ENCODE data around the gene SCN3A.

SCN3A gene

DNA sequence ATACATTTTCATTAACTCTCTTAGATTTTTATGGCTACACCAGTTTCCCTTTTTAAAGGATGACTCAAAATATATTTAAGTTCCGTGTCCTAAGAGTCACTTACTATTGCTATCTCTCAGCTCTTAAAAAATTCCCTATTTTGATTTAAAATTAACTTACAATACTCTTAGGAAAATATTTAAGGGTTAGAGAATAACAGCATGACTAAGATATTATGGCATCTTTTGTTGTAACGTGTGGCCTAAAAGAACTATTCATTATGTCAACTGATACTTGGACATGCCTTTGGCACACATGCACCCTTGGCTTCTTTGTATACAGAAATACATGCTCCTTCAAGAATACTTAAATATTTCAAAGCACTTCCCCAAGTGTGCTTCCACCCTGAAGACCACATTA, 42.3 kb downstream of the SCN3A start:
- H3K27ac ChIP-seq (ENCODE audit: insufficient read depth, low read length, poor library complexity, severe bottlenecking), result no peak overlapping the region
- no peak overlapping the region for H3K4me3 ChIP-seq (ENCODE audit: insufficient read depth, low read depth, low read length, poor library complexity, severe bottlenecking)
- DNase-seq, result no peak
- no peaks in the 10 kb centered on the region for H3K36me3 ChIP-seq (ENCODE audit: control insufficient read depth, insufficient read depth, low read length)
- H3K9me3 ChIP-seq (ENCODE audit: control insufficient read depth, low read length), result no peaks in the 10 kb centered on the region
- H3K4me1 ChIP-seq (ENCODE audit: control insufficient read depth, insufficient read depth, low read length, poor library complexity, severe bottlenecking), result no peaks in the 10 kb centered on the region
- H3K27me3 ChIP-seq (replicated peaks; ENCODE audit: control insufficient read depth, insufficient read depth, low read length, poor library complexity, severe bottlenecking), result no peaks in the 10 kb centered on the region

DNA sequence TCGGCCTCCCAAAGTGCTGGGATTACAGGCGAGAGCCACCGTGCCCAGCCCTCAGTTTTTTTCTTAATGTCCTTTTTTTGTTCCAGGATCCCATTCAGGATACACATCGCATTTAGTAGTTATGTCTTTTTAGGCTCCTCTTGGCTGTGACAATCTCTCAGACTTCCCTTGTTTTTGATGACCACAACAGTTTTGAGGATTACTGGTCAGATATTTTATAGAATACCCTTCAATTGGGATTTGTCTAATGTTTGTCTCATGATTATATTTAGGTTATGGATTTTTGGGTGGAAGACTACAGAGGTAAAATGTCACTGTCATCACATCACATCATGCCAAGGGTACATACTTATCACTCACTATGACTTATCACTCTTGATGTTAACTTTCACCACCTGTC, 46.7 kb downstream of the SCN3A start:
- H3K9me3 ChIP-seq (ENCODE audit: control insufficient read depth, low read length), result no peaks in the 10 kb centered on the region
- H3K4me1 ChIP-seq (ENCODE audit: control insufficient read depth, insufficient read depth, low read length, poor library complexity, severe bottlenecking), result no peaks in the 10 kb centered on the region
- no peaks in the 10 kb centered on the region for H3K27me3 ChIP-seq (replicated peaks; ENCODE audit: control insufficient read depth, insufficient read depth, low read length, poor library complexity, severe bottlenecking)
- DNase-seq, result no peak
- H3K4me3 ChIP-seq (ENCODE audit: insufficient read depth, low read depth, low read length, poor library complexity, severe bottlenecking), result no peak overlapping the region
- H3K36me3 ChIP-seq (ENCODE audit: control insufficient read depth, insufficient read depth, low read length), result no peaks in the 10 kb centered on the region
- H3K27ac ChIP-seq (ENCODE audit: insufficient read depth, low read length, poor library complexity, severe bottlenecking), result no peak overlapping the region

DNA sequence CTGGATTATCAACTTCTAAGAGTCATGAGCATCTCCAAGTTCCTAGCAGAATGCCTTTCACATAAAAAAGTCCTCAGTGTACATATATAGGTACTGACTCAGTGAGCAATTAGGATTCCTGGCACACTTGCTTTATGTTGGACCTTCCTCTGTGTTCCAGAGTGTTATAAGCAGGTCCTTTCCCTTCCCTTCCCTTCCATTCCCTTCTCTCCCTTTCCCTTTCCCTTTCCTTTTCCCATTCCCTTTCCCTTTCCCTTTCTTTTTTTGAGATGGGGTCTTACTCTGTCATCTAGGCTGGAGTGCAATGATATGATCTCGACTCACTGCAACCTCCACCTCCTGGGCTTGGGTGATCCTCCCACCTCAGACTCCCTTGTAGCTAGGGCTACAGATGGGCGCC, 48.7 kb downstream of the SCN3A start:
- H3K27me3 ChIP-seq (replicated peaks; ENCODE audit: control insufficient read depth, insufficient read depth, low read length, poor library complexity, severe bottlenecking), result no peaks in the 10 kb centered on the region
- no peak overlapping the region for H3K4me3 ChIP-seq (ENCODE audit: insufficient read depth, low read depth, low read length, poor library complexity, severe bottlenecking)
- no peak overlapping the region for H3K27ac ChIP-seq (ENCODE audit: insufficient read depth, low read length, poor library complexity, severe bottlenecking)
- H3K36me3 ChIP-seq (ENCODE audit: control insufficient read depth, insufficient read depth, low read length), result no peaks in the 10 kb centered on the region
- no peaks in the 10 kb centered on the region for H3K4me1 ChIP-seq (ENCODE audit: control insufficient read depth, insufficient read depth, low read length, poor library complexity, severe bottlenecking)
- no peak for DNase-seq
- H3K9me3 ChIP-seq (ENCODE audit: control insufficient read depth, low read length), result no peaks in the 10 kb centered on the region

DNA sequence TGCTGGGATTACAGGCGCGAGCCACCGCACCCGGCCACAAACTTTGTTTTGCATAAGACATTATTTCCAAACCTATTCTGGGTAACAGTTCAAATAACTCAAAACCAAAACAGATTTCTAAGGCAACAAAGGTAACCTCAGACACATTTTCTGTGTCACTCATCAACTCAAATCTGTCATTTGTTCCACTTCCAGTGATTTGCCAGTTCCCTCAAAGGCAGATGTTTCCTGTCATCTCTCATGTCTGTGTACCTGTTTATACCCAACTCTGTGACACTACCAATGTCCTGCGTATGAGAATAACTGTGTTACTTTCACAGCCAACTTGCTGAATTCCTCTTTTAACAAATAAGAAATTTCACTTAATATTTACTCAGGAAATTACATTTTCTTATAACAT, 54.4 kb downstream of the SCN3A start:
- no peaks in the 10 kb centered on the region for H3K27me3 ChIP-seq (replicated peaks; ENCODE audit: control insufficient read depth, insufficient read depth, low read length, poor library complexity, severe bottlenecking)
- H3K27ac ChIP-seq (ENCODE audit: insufficient read depth, low read length, poor library complexity, severe bottlenecking), result no peak overlapping the region
- no peaks in the 10 kb centered on the region for H3K36me3 ChIP-seq (ENCODE audit: control insufficient read depth, insufficient read depth, low read length)
- DNase-seq, result no peak
- H3K9me3 ChIP-seq (ENCODE audit: control insufficient read depth, low read length), result no peaks in the 10 kb centered on the region
- H3K4me1 ChIP-seq (ENCODE audit: control insufficient read depth, insufficient read depth, low read length, poor library complexity, severe bottlenecking), result no peaks in the 10 kb centered on the region
- no peak overlapping the region for H3K4me3 ChIP-seq (ENCODE audit: insufficient read depth, low read depth, low read length, poor library complexity, severe bottlenecking)

DNA sequence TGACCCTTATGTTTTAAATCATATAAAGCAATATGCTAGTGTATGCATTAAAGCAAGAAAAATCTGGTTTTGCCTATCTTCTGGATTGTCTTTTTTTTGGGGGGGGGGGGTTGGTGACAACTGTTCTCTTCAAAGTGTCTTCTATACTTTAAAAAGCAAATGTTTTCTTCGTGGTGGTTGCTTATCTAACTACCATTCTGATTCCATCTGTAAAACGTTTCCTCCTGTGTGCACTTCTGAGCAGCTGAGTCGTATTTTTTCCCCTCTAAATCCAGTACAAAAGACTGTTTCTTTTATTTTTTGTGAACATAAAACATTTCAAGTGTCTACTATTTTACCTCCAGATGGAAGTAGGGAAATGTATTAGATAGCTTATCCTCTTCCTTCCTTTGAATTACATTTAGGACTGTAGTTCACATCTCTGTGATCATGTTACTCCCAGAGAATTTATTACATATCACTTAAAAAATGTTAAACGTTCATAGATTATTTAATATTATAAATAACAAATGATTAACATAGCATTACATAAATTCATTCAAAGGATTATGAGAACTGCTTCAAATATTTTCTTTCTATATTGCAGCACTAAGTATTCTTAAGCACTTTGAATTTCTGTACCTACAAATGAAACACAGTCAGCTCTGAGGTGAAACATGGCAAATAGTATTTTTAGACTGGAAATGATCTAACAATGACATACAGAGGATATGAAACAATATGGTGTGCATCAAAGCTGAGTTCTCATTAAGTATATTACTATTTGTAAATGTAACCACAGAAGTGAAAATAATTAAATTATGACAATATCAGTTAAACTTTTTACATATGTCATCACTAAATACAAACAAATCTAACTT, 56.4 kb downstream of the SCN3A start:
- no peak for DNase-seq
- Histone ChIP-seq H3K27ac (ENCODE audit: insufficient read depth, low read length, poor library complexity, severe bottlenecking) (no peak overlapping the region), H3K36me3 (ENCODE audit: control insufficient read depth, insufficient read depth, low read length) (no peaks in the 10 kb centered on the region), H3K4me1 (ENCODE audit: control insufficient read depth, insufficient read depth, low read length, poor library complexity, severe bottlenecking) (no peaks in the 10 kb centered on the region), H3K9me3 (ENCODE audit: control insufficient read depth, low read length) (no peaks in the 10 kb centered on the region), H3K27me3 (replicated peaks; ENCODE audit: control insufficient read depth, insufficient read depth, low read length, poor library complexity, severe bottlenecking) (no peaks in the 10 kb centered on the region), H3K4me3 (ENCODE audit: insufficient read depth, low read depth, low read length, poor library complexity, severe bottlenecking) (no peak overlapping the region)

DNA sequence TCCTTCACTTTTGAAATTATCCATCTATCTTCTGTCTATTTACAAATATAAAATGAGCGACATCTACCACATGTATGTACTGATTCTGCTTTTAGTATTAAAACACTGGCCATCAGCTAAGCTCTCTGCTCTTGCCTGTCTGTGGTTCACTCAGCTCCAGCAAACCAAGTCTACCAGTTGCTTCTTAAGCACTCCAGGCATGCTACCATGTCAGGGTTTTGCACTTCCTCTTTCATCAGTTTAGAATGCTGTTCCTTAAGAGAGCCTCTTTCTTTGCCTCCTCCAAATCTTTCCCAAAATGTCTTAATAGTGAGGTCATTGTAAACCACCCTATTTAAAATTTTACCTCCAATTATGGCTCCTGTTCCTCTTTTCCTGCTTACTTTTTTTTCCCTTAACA, 59.5 kb downstream of the SCN3A start:
- Histone ChIP-seq H3K4me3 (ENCODE audit: insufficient read depth, low read depth, low read length, poor library complexity, severe bottlenecking) (no peak overlapping the region), H3K9me3 (ENCODE audit: control insufficient read depth, low read length) (no peaks in the 10 kb centered on the region), H3K4me1 (ENCODE audit: control insufficient read depth, insufficient read depth, low read length, poor library complexity, severe bottlenecking) (no peaks in the 10 kb centered on the region), H3K36me3 (ENCODE audit: control insufficient read depth, insufficient read depth, low read length) (no peaks in the 10 kb centered on the region), H3K27ac (ENCODE audit: insufficient read depth, low read length, poor library complexity, severe bottlenecking) (no peak overlapping the region), H3K27me3 (replicated peaks; ENCODE audit: control insufficient read depth, insufficient read depth, low read length, poor library complexity, severe bottlenecking) (no peaks in the 10 kb centered on the region)
- no peak for DNase-seq

DNA sequence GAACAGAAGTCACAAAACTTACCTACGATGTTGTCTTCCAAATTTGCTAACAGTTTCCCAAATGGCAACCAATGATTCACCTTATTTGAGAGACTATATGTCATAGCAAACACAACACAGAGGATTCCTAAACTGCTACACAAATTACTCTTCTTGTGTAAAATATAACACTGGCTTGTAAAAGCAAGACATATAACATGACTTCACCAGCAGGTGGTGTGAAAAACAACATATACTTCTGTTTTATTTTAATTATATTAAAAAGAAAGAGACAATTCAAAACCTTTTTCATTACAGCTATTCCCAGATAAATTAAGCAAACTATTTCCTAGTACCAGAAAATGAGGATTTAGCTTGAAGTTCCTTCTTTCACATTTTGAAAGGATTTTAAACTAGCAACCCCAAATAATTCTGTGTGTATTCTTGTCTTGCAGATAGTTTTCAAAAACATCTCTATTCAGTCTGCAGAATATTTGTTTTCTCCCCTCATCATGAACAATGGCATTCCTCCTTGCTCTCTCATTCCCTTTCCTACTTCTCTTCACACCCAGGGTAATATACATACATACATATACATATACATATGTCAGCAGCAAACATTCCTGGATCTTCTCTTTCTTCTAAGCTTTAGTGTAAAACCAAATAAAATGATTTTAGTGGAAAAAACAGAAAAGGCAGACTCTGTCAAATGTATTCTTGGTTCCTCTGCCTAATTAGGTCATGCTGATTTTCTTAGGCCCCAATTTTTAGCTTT, 62.1 kb downstream of the SCN3A start:
- DNase-seq, result no peak
- Histone ChIP-seq H3K4me1 (ENCODE audit: control insufficient read depth, insufficient read depth, low read length, poor library complexity, severe bottlenecking) (no peaks in the 10 kb centered on the region), H3K27me3 (replicated peaks; ENCODE audit: control insufficient read depth, insufficient read depth, low read length, poor library complexity, severe bottlenecking) (no peaks in the 10 kb centered on the region), H3K4me3 (ENCODE audit: insufficient read depth, low read depth, low read length, poor library complexity, severe bottlenecking) (no peak overlapping the region), H3K36me3 (ENCODE audit: control insufficient read depth, insufficient read depth, low read length) (no peaks in the 10 kb centered on the region), H3K9me3 (ENCODE audit: control insufficient read depth, low read length) (no peaks in the 10 kb centered on the region), H3K27ac (ENCODE audit: insufficient read depth, low read length, poor library complexity, severe bottlenecking) (no peak overlapping the region)

DNA sequence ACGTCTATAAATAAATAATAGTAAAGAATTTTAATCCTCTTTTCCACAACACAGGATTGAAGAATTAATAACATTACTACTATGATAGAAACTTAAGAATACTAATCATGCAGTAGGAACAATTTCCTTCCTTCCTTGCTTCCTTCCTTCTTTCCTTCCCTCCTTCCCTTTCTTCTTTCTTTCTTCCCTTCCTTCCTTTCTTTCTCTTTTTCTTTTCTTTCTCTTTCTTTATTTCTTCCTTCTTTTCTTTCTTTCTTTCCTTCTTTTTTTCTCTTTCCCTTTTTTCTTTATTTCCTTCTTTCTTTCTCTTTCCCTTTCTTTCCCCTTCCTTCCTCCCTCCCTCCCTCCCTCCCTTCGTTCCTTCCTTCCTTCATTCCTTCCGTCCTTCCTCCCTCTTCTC, 77.6 kb downstream of the SCN3A start:
- Histone ChIP-seq H3K27ac (ENCODE audit: insufficient read depth, low read length, poor library complexity, severe bottlenecking) (no peak overlapping the region), H3K36me3 (ENCODE audit: control insufficient read depth, insufficient read depth, low read length) (no peaks in the 10 kb centered on the region), H3K4me1 (ENCODE audit: control insufficient read depth, insufficient read depth, low read length, poor library complexity, severe bottlenecking) (no peaks in the 10 kb centered on the region), H3K4me3 (ENCODE audit: insufficient read depth, low read depth, low read length, poor library complexity, severe bottlenecking) (no peak overlapping the region), H3K27me3 (replicated peaks; ENCODE audit: control insufficient read depth, insufficient read depth, low read length, poor library complexity, severe bottlenecking) (no peaks in the 10 kb centered on the region), H3K9me3 (ENCODE audit: control insufficient read depth, low read length) (no peaks in the 10 kb centered on the region)
- DNase-seq, result no peak

DNA sequence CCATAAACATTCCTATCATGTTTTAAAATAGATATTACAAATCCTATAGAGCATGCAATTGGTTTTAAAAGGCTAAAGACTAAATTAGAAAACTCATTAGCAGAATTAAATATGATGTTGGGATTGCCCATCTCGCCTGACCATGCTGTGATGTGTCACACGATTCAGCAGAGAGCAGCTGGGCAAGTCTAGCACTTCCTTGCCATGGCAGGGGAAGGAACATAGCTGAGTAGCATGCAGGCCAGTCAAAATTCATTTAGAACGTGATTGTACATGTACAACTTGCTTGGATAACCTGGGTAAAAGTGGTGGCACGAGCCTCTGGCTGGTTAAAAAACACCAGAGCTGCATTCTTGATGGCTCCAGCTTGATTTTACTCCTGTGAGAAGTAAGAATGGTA, 81.3 kb downstream of the SCN3A start:
- Histone ChIP-seq H3K4me3 (ENCODE audit: insufficient read depth, low read depth, low read length, poor library complexity, severe bottlenecking) (no peak overlapping the region), H3K27me3 (replicated peaks; ENCODE audit: control insufficient read depth, insufficient read depth, low read length, poor library complexity, severe bottlenecking) (no peaks in the 10 kb centered on the region), H3K9me3 (ENCODE audit: control insufficient read depth, low read length) (no peaks in the 10 kb centered on the region), H3K36me3 (ENCODE audit: control insufficient read depth, insufficient read depth, low read length) (no peaks in the 10 kb centered on the region), H3K4me1 (ENCODE audit: control insufficient read depth, insufficient read depth, low read length, poor library complexity, severe bottlenecking) (no peaks in the 10 kb centered on the region), H3K27ac (ENCODE audit: insufficient read depth, low read length, poor library complexity, severe bottlenecking) (no peak overlapping the region)
- DNase-seq, result no peak

DNA sequence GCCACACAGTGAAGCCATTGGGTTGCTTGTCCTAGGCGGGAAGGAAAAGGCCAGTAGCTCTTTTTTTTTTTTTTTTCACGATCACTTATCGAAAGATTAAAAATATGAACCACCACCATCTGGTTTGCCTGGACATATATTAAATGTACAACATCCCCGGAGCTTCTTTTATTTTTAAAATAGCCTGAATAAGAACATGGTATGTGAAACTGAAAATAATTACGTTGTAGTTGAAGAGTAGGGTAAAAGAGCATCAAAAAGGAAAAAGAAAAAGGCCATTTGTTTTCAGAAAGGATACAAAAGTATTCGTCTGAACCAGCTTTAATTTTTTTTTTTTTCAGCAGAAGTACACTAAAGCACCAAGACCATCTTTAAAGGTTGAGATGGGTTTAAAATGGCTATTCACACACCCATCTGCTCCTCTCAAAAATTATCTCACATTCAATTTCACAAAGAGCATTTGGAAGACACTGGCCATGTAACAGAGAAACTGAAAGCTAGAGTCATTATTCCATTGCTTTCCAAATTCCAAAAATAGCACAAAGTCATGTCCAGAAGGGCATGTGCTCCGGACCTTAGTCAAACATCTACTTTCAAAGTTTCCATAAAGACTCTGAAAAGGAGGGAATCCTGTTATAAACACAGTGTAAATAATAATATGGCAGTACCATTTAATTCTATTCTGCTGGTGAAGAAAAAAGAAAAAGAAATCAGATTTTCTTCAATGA, 82.9 kb downstream of the SCN3A start:
- no peaks in the 10 kb centered on the region for H3K36me3 ChIP-seq (ENCODE audit: control insufficient read depth, insufficient read depth, low read length)
- no peak for DNase-seq
- H3K9me3 ChIP-seq (ENCODE audit: control insufficient read depth, low read length), result no peaks in the 10 kb centered on the region
- H3K27me3 ChIP-seq (replicated peaks; ENCODE audit: control insufficient read depth, insufficient read depth, low read length, poor library complexity, severe bottlenecking), result no peaks in the 10 kb centered on the region
- H3K4me1 ChIP-seq (ENCODE audit: control insufficient read depth, insufficient read depth, low read length, poor library complexity, severe bottlenecking), result no peaks in the 10 kb centered on the region
- H3K27ac ChIP-seq (ENCODE audit: insufficient read depth, low read length, poor library complexity, severe bottlenecking), result no peak overlapping the region
- no peak overlapping the region for H3K4me3 ChIP-seq (ENCODE audit: insufficient read depth, low read depth, low read length, poor library complexity, severe bottlenecking)

Measured in effector memory CD4-positive, alpha-beta T cell (primary cell).